Parathyroid adenoma (tissue), 2 donors: Measurements from ENCODE around the gene NUP107.

Source experiments
- H2AFZ ChIP-seq: fragments of 300-600 bp; sonication (generic); one replicate; pipeline ENCODE4 v1.7.0; 2017; ENCODE audit warnings: antibody characterized with exemption, mild to moderate bottlenecking
- H3K27ac ChIP-seq: fragments of 300-600 bp; sonication (generic); one replicate; pipeline ENCODE4 v1.7.0; 2017
- H3K27me3 ChIP-seq: fragments of 300-600 bp; sonication (generic); one replicate; pipeline ENCODE4 v1.7.0; 2017; ENCODE audit warnings: low read length; ENCODE audit not compliant: control insufficient read depth, insufficient read depth
- H3K36me3 ChIP-seq: fragments of 300-600 bp; sonication (generic); one replicate; pipeline ENCODE4 v1.7.0; 2017; ENCODE audit warnings: low read length; ENCODE audit not compliant: control insufficient read depth, insufficient read depth
- H3K4me1 ChIP-seq: fragments of 300-600 bp; sonication (generic); one replicate; pipeline ENCODE4 v1.7.0; 2017; ENCODE audit warnings: control low read depth
- H3K4me2 ChIP-seq: fragments of 300-600 bp; sonication (generic); one replicate; pipeline ENCODE4 v1.7.0; 2017; ENCODE audit warnings: low read length
- H3K4me3 ChIP-seq: fragments of 300-600 bp; sonication (generic); one replicate; pipeline ENCODE4 v1.7.0; 2017; ENCODE audit warnings: low read depth, low read length
- H3K79me2 ChIP-seq: fragments of 300-600 bp; sonication (generic); one replicate; pipeline ENCODE4 v1.7.0; 2017; ENCODE audit warnings: control low read depth
- H3K9ac ChIP-seq: fragments of 300-600 bp; sonication (generic); one replicate; pipeline ENCODE4 v1.7.0; 2017; ENCODE audit warnings: mild to moderate bottlenecking
- H3K9me3 ChIP-seq: fragments of 300-600 bp; sonication (generic); one replicate; pipeline ENCODE4 v1.7.0; 2017; ENCODE audit warnings: low read length; ENCODE audit not compliant: control insufficient read depth
- CTCF ChIP-seq: fragments of 300-600 bp; sonication (generic); IDR thresholded peaks from one replicate; pipeline ENCODE4 v1.7.0; 2017; ENCODE audit warnings: antibody characterized with exemption, mild to moderate bottlenecking
- donor health status: primary hyperparathyroidism.

The NUP107 gene

DNA sequence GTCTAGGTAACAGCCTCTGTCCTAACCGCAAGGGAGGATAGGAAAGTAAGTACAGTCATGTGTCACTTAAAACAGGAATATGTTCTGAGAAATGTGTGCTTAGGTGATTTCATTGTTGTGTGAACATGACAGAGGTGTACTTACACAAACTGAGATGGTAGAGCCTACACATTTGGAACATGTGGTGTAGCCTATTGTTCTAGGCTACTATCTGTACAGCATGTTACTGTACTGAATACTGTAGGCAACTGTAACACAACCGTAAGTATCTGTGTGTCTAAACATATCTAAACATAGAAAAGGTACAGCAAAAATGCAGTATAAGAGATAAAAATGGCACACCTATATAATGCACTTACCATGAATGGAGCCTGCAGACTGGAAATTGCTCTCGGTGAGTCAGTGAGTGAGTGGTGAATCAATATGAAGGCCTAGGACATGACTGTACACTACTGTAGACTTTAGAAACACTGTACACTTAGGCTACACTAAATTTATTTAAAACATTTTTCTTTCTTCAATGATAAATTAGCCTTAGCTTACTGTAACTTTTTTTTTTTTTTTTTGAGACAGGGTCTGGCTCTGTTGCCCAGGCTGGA, 108.0 kb downstream of the NUP107 start:
- no peaks in the 10 kb centered on the region for H3K9me3 ChIP-seq
- H3K4me2 ChIP-seq, result no peak overlapping the region
- H3K4me3 ChIP-seq, result no peak overlapping the region
- H3K27me3 ChIP-seq, result no peaks in the 10 kb centered on the region
- TF ChIP-seq CTCF, result no peak
- H3K4me1 ChIP-seq, result no peaks in the 10 kb centered on the region
- H3K27ac ChIP-seq, result no peak overlapping the region
- H3K79me2 ChIP-seq, result no peaks in the 10 kb centered on the region
- H3K36me3 ChIP-seq, result no peaks in the 10 kb centered on the region
- H2AFZ ChIP-seq, result no peak overlapping the region
- H3K9ac ChIP-seq, result no peak overlapping the region
